CD4-positive, alpha-beta T cell treated with Interleukin-4 for 4 hours (primary cell): Measurements from ENCODE around the gene IWS1.
"Not testable (repeated sequence)": the region's sequence is repeated elsewhere in the genome, so short reads cannot be mapped to it uniquely, and the experiment has no call there.

Experiments
- DNase-seq: peaks from one replicate; pipeline ENCODE4 v3.0.0-alpha.2; 2020

IWS1 gene

DNA sequence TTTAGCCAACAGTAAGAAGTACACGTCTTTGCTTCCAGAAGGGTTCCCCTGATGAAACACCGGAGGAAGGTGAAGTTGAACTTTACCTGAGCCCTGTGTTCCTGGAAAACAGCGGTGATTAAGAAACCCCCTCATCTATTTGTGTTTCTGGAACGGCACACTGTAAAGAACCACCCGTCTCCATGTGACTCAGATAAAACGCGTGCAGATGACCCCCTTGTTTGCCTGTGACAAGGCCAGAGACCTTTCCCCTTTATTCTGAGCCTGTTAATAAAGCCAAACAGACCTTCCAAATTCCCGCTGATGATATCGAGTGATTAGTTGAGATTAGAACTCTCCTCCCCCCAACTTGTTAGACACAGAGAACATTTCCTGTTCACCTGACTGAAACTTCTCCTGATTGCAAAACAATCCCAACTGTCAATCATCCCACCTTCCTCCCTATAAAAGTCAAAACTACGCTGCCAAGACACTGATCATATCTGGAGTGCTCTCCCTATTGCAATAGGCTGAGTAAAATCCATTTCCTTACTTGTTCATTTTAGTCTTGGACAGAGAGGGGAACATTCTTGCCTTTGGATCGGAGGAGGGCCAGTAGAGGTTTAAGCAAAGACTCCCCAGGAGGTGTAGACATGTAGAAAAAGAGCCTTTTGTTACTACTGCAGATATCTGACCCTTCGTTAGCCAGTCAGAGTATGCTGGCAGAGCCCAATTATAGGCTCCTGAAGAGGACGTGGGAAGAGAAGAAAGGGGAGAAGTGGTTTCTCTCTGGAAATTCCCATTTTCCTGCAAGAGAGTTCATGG is 914 bp upstream of the IWS1 start:
- no peak for DNase-seq

GRCh38 chr2:127525691-127526131 is 578 bp downstream of the IWS1 start:
- DNase-seq: peak; percentile 5

DNA sequence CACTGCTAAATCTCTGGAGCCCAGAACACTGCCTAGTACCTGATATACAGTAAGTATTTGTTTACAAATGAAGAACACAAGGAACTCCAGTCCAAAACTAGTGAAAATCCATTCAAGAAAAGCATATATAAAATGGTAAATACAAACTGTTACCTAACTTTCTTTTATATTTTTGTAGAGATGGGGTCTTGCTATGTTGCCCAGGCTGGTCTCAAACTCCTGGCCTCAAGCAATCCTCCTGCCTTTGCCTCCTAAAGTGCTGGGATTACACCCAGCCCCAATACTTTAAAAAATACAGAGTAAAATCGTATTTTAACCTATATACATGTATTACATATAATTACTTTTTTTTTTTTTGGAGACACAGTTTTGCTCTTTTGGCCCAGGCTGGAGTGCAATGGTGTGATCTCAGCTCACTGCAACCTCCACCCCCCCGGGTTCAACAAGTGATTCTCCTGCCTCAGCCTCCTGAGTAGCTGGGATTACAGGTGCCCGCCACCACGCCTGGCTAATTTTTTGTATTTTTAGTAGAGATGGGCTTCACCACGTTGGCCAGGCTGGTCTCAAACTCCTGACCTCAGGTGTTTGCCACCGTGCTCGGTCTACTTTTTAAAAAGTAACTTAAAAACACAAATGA is 2.0 kb downstream of the IWS1 start:
- not testable (repeated sequence) for DNase-seq

DNA sequence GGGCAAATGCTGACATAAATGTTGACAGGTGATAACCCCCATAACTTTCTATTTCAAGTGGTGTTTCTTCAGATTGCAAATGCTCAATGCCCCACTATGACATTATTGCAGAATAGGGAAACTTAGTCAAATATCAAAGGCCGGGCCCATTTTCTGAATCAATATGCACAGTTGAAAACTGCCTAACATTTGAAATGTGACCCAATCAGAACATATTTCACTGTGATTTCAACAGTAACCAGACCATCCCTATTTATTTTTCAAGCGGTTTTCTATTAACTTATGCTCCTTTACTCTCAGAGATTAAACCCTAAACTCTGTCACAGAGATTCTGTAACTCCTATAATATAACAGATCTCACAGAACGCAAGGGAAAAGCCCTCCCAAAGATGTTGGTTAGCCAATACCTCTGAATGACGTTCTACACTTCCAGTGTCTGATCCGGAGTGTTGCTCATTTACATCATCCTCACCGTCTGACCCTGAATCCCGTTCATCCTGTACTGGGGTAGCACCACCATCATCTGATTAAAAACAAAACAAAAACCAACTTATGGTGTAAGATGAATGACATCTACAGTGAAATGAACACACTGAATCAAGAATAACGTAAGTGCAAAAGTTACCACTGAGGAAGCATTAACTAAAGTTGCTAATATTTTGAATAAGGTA is 2.9 kb downstream of the IWS1 start:
- no peak for DNase-seq

- DNase-seq: no peak
Observed at GRCh38 chr2:127520424-127520823, 5.9 kb downstream of the IWS1 start.

- no peak for DNase-seq
Observed at GRCh38 chr2:127517465-127517864, 8.8 kb downstream of the IWS1 start.

GRCh38 chr2:127516041-127516762 is 10.1 kb downstream of the IWS1 start:
- DNase-seq: no peak

DNA sequence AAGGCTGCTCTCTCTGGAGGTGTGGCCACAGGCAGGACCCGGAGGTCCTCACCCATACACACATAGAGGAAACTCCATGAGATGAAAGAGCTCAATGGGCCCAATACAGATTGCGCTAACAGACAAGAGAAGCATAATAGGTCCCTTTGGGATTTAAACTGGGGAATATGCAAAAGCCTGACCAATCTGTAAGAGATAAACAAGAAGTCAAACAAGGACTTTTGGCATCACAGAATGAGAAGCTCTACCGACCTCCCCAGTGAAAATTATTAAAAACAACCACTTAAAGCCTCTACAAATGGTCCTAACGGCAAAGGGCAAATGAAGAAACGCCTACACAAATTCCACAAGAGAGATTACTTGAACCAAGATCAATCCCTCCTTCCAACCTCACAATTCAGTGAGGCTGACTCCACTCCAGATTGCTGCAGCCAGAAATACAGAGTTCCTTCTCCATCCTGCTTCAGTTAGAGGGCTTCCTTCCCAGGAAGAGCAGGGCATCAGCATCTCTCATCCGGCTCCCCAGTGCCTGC is 10.8 kb downstream of the IWS1 start:
- no peak for DNase-seq

GRCh38 chr2:127514485-127514884 is 11.8 kb downstream of the IWS1 start:
- DNase-seq: no peak

DNA sequence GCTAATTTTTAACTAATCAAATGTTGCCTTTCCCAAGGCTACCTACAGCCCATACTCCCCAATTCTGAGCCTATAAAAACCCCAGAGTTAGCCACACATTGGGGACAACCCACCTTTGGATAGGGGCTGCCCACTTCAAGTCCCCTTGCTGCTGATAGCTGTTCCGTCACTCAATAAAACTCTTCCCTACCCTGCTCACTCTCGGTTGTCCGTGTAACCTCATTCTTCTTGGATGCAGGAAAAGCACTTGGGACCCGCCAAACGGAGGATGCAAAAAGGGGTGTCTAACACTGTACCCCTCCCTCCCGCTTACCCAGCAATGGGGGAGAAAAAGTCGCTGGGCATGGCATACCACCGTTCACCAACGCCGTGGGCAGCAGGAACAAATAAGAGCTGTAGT is 12.2 kb downstream of the IWS1 start:
- no peak for DNase-seq

GRCh38 chr2:127512362-127512761 is 13.9 kb downstream of the IWS1 start:
- DNase-seq: no peak

GRCh38 chr2:127511917-127512316 is 14.4 kb downstream of the IWS1 start:
- no peak for DNase-seq

- no peak for DNase-seq
Observed at GRCh38 chr2:127511090-127511695, 15.1 kb downstream of the IWS1 start.

DNA sequence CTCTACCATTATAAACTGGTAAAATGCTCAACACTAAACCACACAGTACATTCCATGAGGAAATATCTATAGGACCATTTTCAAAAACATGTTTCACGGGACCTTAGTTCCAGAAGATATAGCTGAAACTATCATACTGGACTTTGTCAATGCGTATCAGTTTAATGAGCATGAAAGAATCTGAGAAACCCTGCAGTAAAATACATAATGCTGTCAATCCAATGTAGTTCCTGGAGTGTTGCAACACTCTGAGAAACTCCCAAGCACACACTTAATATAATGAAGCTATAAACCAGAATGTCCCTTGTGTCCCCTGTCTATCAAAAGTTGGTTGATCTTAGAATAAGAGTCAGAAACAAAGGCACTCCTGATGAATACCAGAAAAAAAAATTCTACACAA is 16.2 kb downstream of the IWS1 start:
- DNase-seq: no peak

DNA sequence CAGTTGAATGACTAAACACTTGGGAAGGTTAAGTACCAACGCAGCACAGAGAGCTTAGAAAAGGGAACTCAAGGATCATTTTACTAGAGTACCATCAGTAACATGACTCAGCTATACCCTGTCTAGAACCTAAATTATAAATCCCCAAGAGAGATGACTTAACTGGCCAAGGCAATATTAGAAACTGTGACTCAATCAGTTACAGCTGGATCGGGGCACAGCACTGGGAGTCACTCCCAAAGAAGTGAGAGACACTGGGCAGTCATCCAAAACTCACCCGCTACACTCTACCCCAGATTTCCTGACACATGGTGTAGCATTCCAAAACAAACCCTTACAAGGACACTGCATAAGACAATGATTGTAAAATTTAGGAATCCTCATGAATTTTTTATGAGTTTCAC is 17.7 kb downstream of the IWS1 start:
- no peak for DNase-seq

GRCh38 chr2:127508023-127508630 is 18.2 kb downstream of the IWS1 start:
- no peak for DNase-seq

DNA sequence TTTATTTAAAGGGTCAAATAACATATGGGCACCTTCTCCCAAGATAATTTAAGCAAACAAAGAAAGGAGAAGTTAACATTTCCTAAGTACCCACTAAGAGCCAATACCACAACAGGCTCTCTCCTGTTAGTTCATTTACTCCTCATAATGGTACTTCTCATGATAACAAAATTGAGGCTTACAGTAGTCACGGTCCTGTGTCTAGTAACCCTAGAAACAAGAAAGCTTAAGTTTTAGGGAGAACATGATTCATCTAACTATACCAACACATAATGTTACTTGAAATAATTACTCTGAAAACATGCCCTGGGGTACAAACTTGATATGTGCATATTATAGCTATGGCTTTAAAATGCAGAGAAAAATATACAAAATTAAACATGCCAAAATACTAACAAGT is 19.8 kb downstream of the IWS1 start:
- DNase-seq: no peak

DNA sequence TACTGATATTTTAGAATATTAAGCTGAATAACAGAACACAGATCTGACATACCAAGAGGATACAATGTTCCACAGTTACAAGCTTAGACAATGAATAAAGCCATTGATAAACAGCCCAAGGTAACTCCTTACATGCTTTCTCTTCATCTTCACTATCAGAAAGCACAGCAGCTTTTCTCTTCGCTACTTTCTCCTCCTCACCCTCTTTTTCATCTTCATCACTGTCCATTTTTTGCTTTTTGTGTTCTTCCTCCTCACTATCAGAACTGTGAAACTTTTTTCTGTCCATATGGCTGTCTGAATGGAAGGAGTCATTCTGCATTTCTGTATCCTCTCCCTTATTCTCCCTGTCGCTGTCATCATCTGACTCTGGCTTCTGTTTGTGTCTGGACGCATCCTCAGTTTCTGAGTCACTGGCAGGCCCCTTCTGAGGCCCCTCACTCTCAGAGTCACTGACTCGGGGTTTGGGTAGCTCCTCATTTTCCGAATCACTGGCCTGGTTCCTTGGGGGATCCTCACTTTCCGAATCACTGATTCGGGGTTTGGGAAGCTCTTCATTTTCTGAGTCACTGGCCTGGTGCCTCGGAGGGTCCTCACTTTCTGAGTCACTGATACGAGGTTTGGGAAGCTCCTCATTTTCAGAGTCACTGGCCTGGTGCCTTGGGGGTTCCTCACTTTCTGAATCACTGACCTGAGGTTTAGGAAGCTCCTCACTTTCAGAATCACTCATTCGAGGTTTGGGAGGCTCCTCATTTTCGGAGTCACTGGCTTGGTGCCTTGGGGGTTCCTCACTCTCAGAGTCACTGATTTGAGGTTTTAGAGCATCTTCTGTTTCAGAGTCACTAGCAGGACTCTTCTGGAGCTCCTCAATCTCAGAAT is 21.5 kb downstream of the IWS1 start:
- DNase-seq: no peak

GRCh38 chr2:127503491-127503890 is 22.8 kb downstream of the IWS1 start:
- no peak for DNase-seq

- no peak for DNase-seq
Observed at GRCh38 chr2:127498386-127498785, 27.9 kb downstream of the IWS1 start.

DNA sequence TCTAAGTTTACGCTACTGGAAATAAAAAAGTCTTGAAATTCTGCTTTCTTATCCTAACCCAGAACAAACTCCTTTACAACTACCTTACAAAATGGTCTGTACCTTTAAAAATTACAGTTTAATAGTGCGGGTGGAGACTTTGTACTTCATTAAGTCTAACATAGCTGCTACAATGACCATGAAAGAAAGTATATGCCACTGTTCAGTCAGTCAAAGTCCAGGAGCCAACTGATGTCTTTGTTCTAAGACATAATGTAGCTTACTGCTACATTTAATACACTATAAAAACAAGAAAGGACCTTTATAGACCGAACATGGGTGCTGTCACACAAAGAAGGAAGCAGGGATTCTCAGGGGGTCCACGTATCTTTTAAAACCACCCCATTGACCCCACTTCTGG is 36.0 kb downstream of the IWS1 start:
- no peak for DNase-seq
